EL (cell line): ENCODE data around the gene COX6B1.
"Not testable (repeated sequence)": the region's sequence is repeated elsewhere in the genome, so short reads cannot be mapped to it uniquely, and the experiment has no call there.

ENCODE experiments used
- DNase-seq: peaks from one replicate; pipeline ENCODE4 v3.0.0-alpha.2; 2016

The COX6B1 gene

GRCh38 chr19:35669566-35669965 is 21.4 kb downstream of the COX6B1 start:
- DNase-seq, result no peak

- no peak for DNase-seq
Observed at GRCh38 chr19:35669974-35670373, 21.9 kb downstream of the COX6B1 start.

- DNase-seq, result no peak
Observed at GRCh38 chr19:35670686-35671085, 22.6 kb downstream of the COX6B1 start.

GRCh38 chr19:35671818-35672217 is 23.7 kb downstream of the COX6B1 start:
- DNase-seq, result no peak

GRCh38 chr19:35673121-35673804 is 25.1 kb downstream of the COX6B1 start:
- peak; percentile 87 for DNase-seq

GRCh38 chr19:35675589-35676140 is 27.5 kb downstream of the COX6B1 start:
- DNase-seq, result no peak

- peak; percentile 25 for DNase-seq
Observed at GRCh38 chr19:35689836-35690235, 41.7 kb downstream of the COX6B1 start.

GRCh38 chr19:35691106-35691505 is 43.0 kb downstream of the COX6B1 start:
- not testable (repeated sequence) for DNase-seq

GRCh38 chr19:35692010-35692409 is 43.9 kb downstream of the COX6B1 start:
- DNase-seq, result no peak

- DNase-seq, result no peak
Observed at GRCh38 chr19:35693422-35693821, 45.3 kb downstream of the COX6B1 start.

GRCh38 chr19:35693835-35694599 is 45.9 kb downstream of the COX6B1 start:
- DNase-seq, result peak; percentile 83

GRCh38 chr19:35695895-35696422 is 47.8 kb downstream of the COX6B1 start:
- DNase-seq, result no peak

GRCh38 chr19:35696835-35697234 is 48.7 kb downstream of the COX6B1 start:
- DNase-seq, result no peak

- peak; percentile 98 for DNase-seq
Observed at GRCh38 chr19:35702223-35703012, 54.3 kb downstream of the COX6B1 start.

GRCh38 chr19:35703343-35703742 is 55.2 kb downstream of the COX6B1 start:
- no peak for DNase-seq

- peak; percentile 26 for DNase-seq
Observed at GRCh38 chr19:35704218-35704617, 56.1 kb downstream of the COX6B1 start, which contains the start of gene ZBTB32. TSS of gene ZBTB32 (plus strand) at chr19:35704558. CDS start at chr19:35714627, 10,069 bp downstream.
